Mesendoderm (in vitro differentiated cells): Measurements from ENCODE around the gene PPP4C.
"Not testable (repeated sequence)": the region's sequence is repeated elsewhere in the genome, so short reads cannot be mapped to it uniquely, and the experiment has no call there.

Source experiments
- DNase-seq: peaks from one replicate; pipeline ENCODE4 v3.0.0; 2013
- H2AK5ac ChIP-seq: 2 replicates; pipeline ENCODE4 v1.6.1; 2013; ENCODE audit warnings: low read length, inconsistent platforms
- H2BK120ac ChIP-seq: 2 replicates; pipeline ENCODE4 v1.6.1; 2013; ENCODE audit warnings: low read depth, mild to moderate bottlenecking, low read length, moderate library complexity, mixed read lengths
- H2BK15ac ChIP-seq: replicated peaks from 2 replicates; pipeline ENCODE4 v1.6.1; 2013; ENCODE audit warnings: low read depth, mild to moderate bottlenecking, moderate library complexity
- H2BK5ac ChIP-seq: 2 replicates; pipeline ENCODE4 v1.6.1; 2013; ENCODE audit warnings: low read length, inconsistent platforms
- H3K18ac ChIP-seq: 2 replicates; pipeline ENCODE4 v1.6.1; 2013; ENCODE audit warnings: mild to moderate bottlenecking, low read length, mixed read lengths
- H3K23ac ChIP-seq: one replicate; pipeline ENCODE4 v1.6.1; 2013; ENCODE audit warnings: low read length
- H3K27ac ChIP-seq: 2 replicates; pipeline ENCODE4 v1.5.1; 2013; ENCODE audit warnings: low read depth, mild to moderate bottlenecking, inconsistent platforms, low read length, moderate library complexity
- H3K27me3 ChIP-seq: 2 replicates; pipeline ENCODE4 v1.6.1; 2013; ENCODE audit warnings: low read length, control low read depth, mild to moderate bottlenecking, inconsistent platforms; ENCODE audit not compliant: insufficient read depth, poor library complexity
- H3K36me3 ChIP-seq: 2 replicates; pipeline ENCODE4 v1.6.1; 2013; ENCODE audit warnings: low read length, inconsistent platforms; ENCODE audit not compliant: control insufficient read depth, insufficient read depth
- H3K4ac ChIP-seq: one replicate; pipeline ENCODE4 v1.6.1; 2013; ENCODE audit warnings: low read depth, mild to moderate bottlenecking, low read length, moderate library complexity
- H3K4me1 ChIP-seq: 2 replicates; pipeline ENCODE4 v1.6.1; 2013; ENCODE audit warnings: low read depth, low read length, inconsistent platforms; ENCODE audit not compliant: control insufficient read depth
- H3K4me2 ChIP-seq: 2 replicates; pipeline ENCODE4 v1.6.1; 2013; ENCODE audit warnings: low read length
- H3K4me3 ChIP-seq: 2 replicates; pipeline ENCODE4 v1.5.1; 2013; ENCODE audit warnings: mild to moderate bottlenecking, low read length
- H3K56ac ChIP-seq: one replicate; pipeline ENCODE4 v1.6.1; 2013; ENCODE audit warnings: low read length
- H3K79me1 ChIP-seq: 2 replicates; pipeline ENCODE4 v1.6.1; 2013; ENCODE audit warnings: low read length, inconsistent platforms
- H3K79me2 ChIP-seq: 2 replicates; pipeline ENCODE4 v1.6.1; 2013; ENCODE audit warnings: mild to moderate bottlenecking, low read length; ENCODE audit not compliant: control insufficient read depth, insufficient read depth
- H3K9ac ChIP-seq: 2 replicates; pipeline ENCODE4 v1.6.1; 2013; ENCODE audit warnings: low read length, inconsistent platforms
- H4K5ac ChIP-seq: one replicate; pipeline ENCODE4 v1.6.1; 2013; ENCODE audit warnings: low read length
- H4K8ac ChIP-seq: one replicate; pipeline ENCODE4 v1.6.1; 2013; ENCODE audit warnings: low read depth, mild to moderate bottlenecking, control low read depth, low read length, moderate library complexity
- WGBS: extraction: QIAGEN DNeasy Blood & Tissue Kit; methylation state at CpG from one replicate; pipeline ENCODE4 v1.1.7; 2013; ENCODE audit warnings: low lambda C conversion rate, missing lambda C conversion rate; ENCODE audit not compliant: insufficient coverage; ENCODE audit errors: extremely low coverage; 5-methylcytosine and 5-hydroxymethylcytosine counted together

The PPP4C gene

GRCh38 chr16:30114411-30114810, 38.6 kb downstream of the PPP4C start:
- H2AK5ac ChIP-seq, result no peak overlapping the region
- H3K23ac ChIP-seq, result no peak overlapping the region
- H3K4me2 ChIP-seq, result no peak overlapping the region
- peaks cover 6% of the 10 kb centered on the region for H3K36me3 ChIP-seq
- no peak overlapping the region for H2BK5ac ChIP-seq
- H3K4me1 ChIP-seq, result no peaks in the 10 kb centered on the region
- no peak overlapping the region for H2BK15ac ChIP-seq
- no peaks in the 10 kb centered on the region for H3K27me3 ChIP-seq
- H3K4me3 ChIP-seq, result no peak overlapping the region
- H3K79me1 ChIP-seq, result no peaks in the 10 kb centered on the region
- H3K79me2 ChIP-seq, result no peaks in the 10 kb centered on the region
- H2BK120ac ChIP-seq, result no peak overlapping the region
- H3K56ac ChIP-seq, result no peak overlapping the region
- H3K9ac ChIP-seq, result no peak overlapping the region
- H3K18ac ChIP-seq, result no peak overlapping the region
- H4K8ac ChIP-seq, result no peak overlapping the region
- DNase-seq, result no peak
- H3K4ac ChIP-seq, result no peak overlapping the region
- H3K27ac ChIP-seq, result no peak overlapping the region
- H4K5ac ChIP-seq, result no peak overlapping the region
- WGBS, result no CpG with 5 or more reads among the region's 11 CpGs

GRCh38 chr16:30114833-30115232, 39.0 kb downstream of the PPP4C start:
- not testable (repeated sequence) for H3K4me3 ChIP-seq, H3K4me2 ChIP-seq, H3K4me1 ChIP-seq, H4K8ac ChIP-seq, H3K9ac ChIP-seq, H2BK15ac ChIP-seq, H2BK120ac ChIP-seq, H3K79me1 ChIP-seq, H2AK5ac ChIP-seq, H3K56ac ChIP-seq, H3K18ac ChIP-seq, H3K79me2 ChIP-seq, H3K4ac ChIP-seq, H4K5ac ChIP-seq, DNase-seq, H3K27me3 ChIP-seq, H3K23ac ChIP-seq, H2BK5ac ChIP-seq, H3K36me3 ChIP-seq, H3K27ac ChIP-seq
- WGBS, result no CpG with 5 or more reads among the region's 7 CpGs

- Histone ChIP-seq H3K56ac (no peak overlapping the region), H3K18ac (no peak overlapping the region), H3K4ac (no peak overlapping the region), H3K27me3 (no peaks in the 10 kb centered on the region), H3K4me3 (no peak overlapping the region), H3K23ac (no peak overlapping the region), H3K9ac (no peak overlapping the region), H3K4me2 (no peak overlapping the region), H3K36me3 (peaks cover 7% of the 10 kb centered on the region), H2AK5ac (no peak overlapping the region), H3K27ac (no peak overlapping the region), H4K8ac (no peak overlapping the region), H3K79me2 (no peaks in the 10 kb centered on the region), H2BK120ac (no peak overlapping the region), H4K5ac (no peak overlapping the region), H3K79me1 (no peaks in the 10 kb centered on the region), H3K4me1 (no peaks in the 10 kb centered on the region), H2BK15ac (no peak overlapping the region), H2BK5ac (no peak overlapping the region)
- WGBS, result no CpG with 5 or more reads among the region's 7 CpGs
- DNase-seq, result no peak
Measured at GRCh38 chr16:30115238-30115637, 39.4 kb downstream of the PPP4C start.

- Histone ChIP-seq H3K23ac (no peak overlapping the region), H3K18ac (no peak overlapping the region), H2AK5ac (no peak overlapping the region), H3K4me1 (no peaks in the 10 kb centered on the region), H3K79me1 (no peaks in the 10 kb centered on the region), H3K4me2 (no peak overlapping the region), H3K27ac (no peak overlapping the region), H3K79me2 (no peaks in the 10 kb centered on the region), H4K5ac (no peak overlapping the region), H4K8ac (no peak overlapping the region), H3K9ac (no peak overlapping the region), H3K4me3 (no peak overlapping the region), H3K4ac (no peak overlapping the region), H2BK15ac (no peak overlapping the region), H3K27me3 (no peaks in the 10 kb centered on the region), H3K36me3 (peaks cover 7% of the 10 kb centered on the region), H3K56ac (no peak overlapping the region), H2BK5ac (no peak overlapping the region), H2BK120ac (no peak overlapping the region)
- no CpG with 5 or more reads among the region's 16 CpGs for WGBS
- no peak for DNase-seq
Measured at GRCh38 chr16:30116291-30117207, 40.8 kb downstream of the PPP4C start.

- Histone ChIP-seq H2BK120ac (no peak overlapping the region), H3K18ac (no peak overlapping the region), H4K5ac (no peak overlapping the region), H2AK5ac (no peak overlapping the region), H3K4me2 (no peak overlapping the region), H3K36me3 (peaks cover 7% of the 10 kb centered on the region), H2BK15ac (no peak overlapping the region), H3K79me1 (no peaks in the 10 kb centered on the region), H3K23ac (no peak overlapping the region), H3K4me1 (peaks cover 2% of the 10 kb centered on the region), H3K4me3 (no peak overlapping the region), H3K27me3 (no peaks in the 10 kb centered on the region), H3K4ac (no peak overlapping the region), H3K27ac (no peak overlapping the region), H3K56ac (no peak overlapping the region), H4K8ac (no peak overlapping the region), H3K79me2 (no peaks in the 10 kb centered on the region), H2BK5ac (no peak overlapping the region), H3K9ac (no peak overlapping the region)
- WGBS, result no CpG with 5 or more reads among the region's 10 CpGs
- DNase-seq, result no peak
Measured at GRCh38 chr16:30117768-30118167, 42.0 kb downstream of the PPP4C start.

- H2BK5ac ChIP-seq, result no peak overlapping the region
- H3K4me1 ChIP-seq, result peaks cover 2% of the 10 kb centered on the region
- no peak overlapping the region for H3K18ac ChIP-seq
- H3K4me3 ChIP-seq, result no peak overlapping the region
- H3K27me3 ChIP-seq, result no peaks in the 10 kb centered on the region
- no peak overlapping the region for H3K4me2 ChIP-seq
- no peak overlapping the region for H2BK15ac ChIP-seq
- H4K8ac ChIP-seq, result no peak overlapping the region
- no CpG with 5 or more reads among the region's 2 CpGs for WGBS
- no peak overlapping the region for H3K23ac ChIP-seq
- H3K4ac ChIP-seq, result no peak overlapping the region
- no peak overlapping the region for H2BK120ac ChIP-seq
- H3K79me2 ChIP-seq, result no peaks in the 10 kb centered on the region
- H2AK5ac ChIP-seq, result no peak overlapping the region
- H3K27ac ChIP-seq, result no peak overlapping the region
- H4K5ac ChIP-seq, result no peak overlapping the region
- no peak overlapping the region for H3K56ac ChIP-seq
- no peak for DNase-seq
- H3K9ac ChIP-seq, result no peak overlapping the region
- H3K79me1 ChIP-seq, result no peaks in the 10 kb centered on the region
- H3K36me3 ChIP-seq, result peaks cover 7% of the 10 kb centered on the region
Measured at GRCh38 chr16:30119428-30119827, 43.6 kb downstream of the PPP4C start.
